GM21526 (cell line): ENCODE results near the gene CKS1B.

Source experiments
- ATAC-seq: cut with Tn5 transposase; IDR thresholded peaks from one replicate; pipeline ENCODE4 v1.9.1; 2021; ENCODE audit warnings: moderate library complexity; ENCODE audit not compliant: unreplicated experiment, low FRiP score

The CKS1B gene

GRCh38 chr1:154945160-154945961 is 29.1 kb upstream of the CKS1B start:
- no peak for ATAC-seq

- ATAC-seq: no peak
Observed at GRCh38 chr1:154945962-154946850, 28.3 kb upstream of the CKS1B start.

GRCh38 chr1:154948079-154948478 is 26.4 kb upstream of the CKS1B start:
- ATAC-seq: no peak

- no peak for ATAC-seq
Observed at GRCh38 chr1:154951901-154952657, 22.4 kb upstream of the CKS1B start.

GRCh38 chr1:154952664-154953063 is 21.8 kb upstream of the CKS1B start:
- ATAC-seq: no peak

- no peak for ATAC-seq
Observed at GRCh38 chr1:154953611-154954038, 20.9 kb upstream of the CKS1B start.

- no peak for ATAC-seq
Observed at GRCh38 chr1:154954541-154954940, 19.9 kb upstream of the CKS1B start.

GRCh38 chr1:154955039-154955717 is 19.3 kb upstream of the CKS1B start:
- no peak for ATAC-seq

- peak; percentile 51 for ATAC-seq
Observed at GRCh38 chr1:154955718-154956543, 18.6 kb upstream of the CKS1B start, which contains the start of gene PBXIP1. Gene PBXIP1, minus strand, starts transcription at chr1:154956099. Its CDS starts 2,378 bp downstream, at chr1:154953721.

GRCh38 chr1:154956544-154956941 is 17.9 kb upstream of the CKS1B start:
- ATAC-seq: no peak

GRCh38 chr1:154957091-154957657 is 17.3 kb upstream of the CKS1B start:
- no peak for ATAC-seq

- no peak for ATAC-seq
Observed at GRCh38 chr1:154958036-154958435, 16.4 kb upstream of the CKS1B start.

- no peak for ATAC-seq
Observed at GRCh38 chr1:154958681-154959425, 15.6 kb upstream of the CKS1B start.

GRCh38 chr1:154959426-154959780 is 15.1 kb upstream of the CKS1B start:
- ATAC-seq: no peak

- ATAC-seq: no peak
Observed at GRCh38 chr1:154960446-154961136, 13.9 kb upstream of the CKS1B start.

- peak; percentile 52 for ATAC-seq
Observed at GRCh38 chr1:154961207-154962155, 13.0 kb upstream of the CKS1B start, which contains the start of gene PYGO2. Gene PYGO2, minus strand, starts transcription at chr1:154961782. Its CDS starts 206 bp downstream, at chr1:154961576.
